Keratinocyte (primary cell): ENCODE measurements around the gene IL15RA. TPM values are rescaled to one million over a fixed set of nuclear protein-coding genes. Genes with fewer than 3 reads are reported as not detected.
A peak's percentile ranks its signal among the peaks of the same experiment; 100 is the strongest.

Source experiments
- DNase-seq: peaks from one replicate; pipeline ENCODE4 v3.0.0-alpha.2; 2011; ENCODE audit warnings: low read depth, missing footprints, low spot score
- FAIRE-seq: peaks from 2 replicates; lab custom pipeline; 2011; peaks lifted over from hg19 to GRCh38; lab: Jason Lieb, UNC
- H2AFZ ChIP-seq: 2 replicates; pipeline ENCODE4 v1.6.0; 2012; ENCODE audit warnings: low read length, control low read depth, inconsistent platforms; ENCODE audit not compliant: control insufficient read depth
- H3K27ac ChIP-seq: 2 replicates; pipeline ENCODE4 v1.5.1; 2011; ENCODE audit warnings: low read length; ENCODE audit not compliant: control insufficient read depth, insufficient read depth
- H3K27me3 ChIP-seq: 3 replicates; pipeline ENCODE4 v1.6.0; 2011; ENCODE audit warnings: low read length; ENCODE audit not compliant: control insufficient read depth, insufficient read depth; ENCODE audit errors: extremely low read depth
- H3K36me3 ChIP-seq, 2 experiments: 2 replicates in 1 of 2; 3 replicates in 1 of 2; pipeline ENCODE4 v1.5.1; 2011; ENCODE audit warnings: low read length in 2 of 2, mild to moderate bottlenecking in 1 of 2; ENCODE audit not compliant: control insufficient read depth in 2 of 2, insufficient read depth in 2 of 2; ENCODE audit errors: extremely low read depth in 1 of 2
- H3K4me1 ChIP-seq: 3 replicates; pipeline ENCODE4 v1.5.1; 2011; ENCODE audit warnings: low read length; ENCODE audit not compliant: control insufficient read depth, insufficient read depth; ENCODE audit errors: extremely low read depth
- H3K4me2 ChIP-seq: 3 replicates; pipeline ENCODE4 v1.6.0; 2011; ENCODE audit warnings: low read depth, low read length; ENCODE audit not compliant: control insufficient read depth, insufficient read depth; ENCODE audit errors: extremely low read depth
- H3K4me3 ChIP-seq, 3 experiments: fragments of 200-600 bp in 1 of 3; sonication (generic) in 1 of 3; 2 replicates in 2 of 3; 3 replicates in 1 of 3; pipeline ENCODE4 v1.5.1; 2011 to 2016; ENCODE audit warnings: low read length in 3 of 3, mild to moderate bottlenecking in 3 of 3, control low read depth in 2 of 3, inconsistent platforms in 1 of 3, low read depth in 1 of 3, mixed read lengths in 1 of 3, mixed run types in 1 of 3, moderate library complexity in 1 of 3; ENCODE audit not compliant: control insufficient read depth in 2 of 3, insufficient read depth in 2 of 3; ENCODE audit errors: extremely low read depth in 1 of 3
- H3K79me2 ChIP-seq: 2 replicates; pipeline ENCODE4 v1.6.0; 2012; ENCODE audit warnings: low read length; ENCODE audit not compliant: control insufficient read depth, insufficient read depth
- H3K9ac ChIP-seq: 3 replicates; pipeline ENCODE4 v1.6.0; 2011; ENCODE audit warnings: low read length; ENCODE audit not compliant: control insufficient read depth, insufficient read depth; ENCODE audit errors: extremely low read depth
- H3K9me1 ChIP-seq: 3 replicates; pipeline ENCODE4 v1.6.0; 2011; ENCODE audit warnings: low read length; ENCODE audit not compliant: control insufficient read depth, insufficient read depth; ENCODE audit errors: extremely low read depth
- H3K9me3 ChIP-seq: 2 replicates; pipeline ENCODE4 v1.5.1; 2012; ENCODE audit warnings: low read depth, low read length; ENCODE audit not compliant: control insufficient read depth
- H4K20me1 ChIP-seq: 3 replicates; pipeline ENCODE4 v1.6.0; 2011; ENCODE audit warnings: low read length; ENCODE audit not compliant: control insufficient read depth, insufficient read depth; ENCODE audit errors: extremely low read depth
- EZH2 ChIP-seq: IDR thresholded peaks from one replicate; pipeline ENCODE4 v1.6.1; 2012; ENCODE audit warnings: inconsistent platforms, mild to moderate bottlenecking, low read length, moderate library complexity
- dilution Hi-C: fragments of 300-500 bp; cut with MboI; formaldehyde crosslinking; loops from one replicate; pipeline ENCODE4 v1.7.0; 2020; ENCODE audit warnings: low sequenced_read_pairs; ENCODE audit not compliant: extremely low pct_ligation_motif_present
- polyA plus RNA-seq, 5 experiments: library from polyadenylated mRNA; depleted of rRNA in 3 of 5; stranded (reverse) in 3 of 5; stranded (forward) in 1 of 5; unstranded in 1 of 5; fragments of >200 nt; gene quantifications; 1 replicate in 1 of 5; 2 replicates in 3 of 5; 3 replicates in 1 of 5; pipeline versions ENCODE4 v1.2.1 to v1.2.3, GENCODE V29; 2011 to 2012; ENCODE audit warnings: missing spikeins in 2 of 5, low read depth in 1 of 5, low replicate concordance in 1 of 5
- TF ChIP-seq, protein P1 (sequence below), 3 experiments: IDR thresholded peaks in 1 of 3; conservative IDR thresholded peaks in 1 of 3; optimal IDR thresholded peaks in 1 of 3; 2 replicates in 2 of 3; 3 replicates in 1 of 3; pipeline versions ENCODE3 to v1.5.1; 2011; ENCODE audit warnings: low read length in 3 of 3, mild to moderate bottlenecking in 3 of 3, moderate library complexity in 2 of 3, control low read depth in 1 of 3, inconsistent platforms in 1 of 3; ENCODE audit not compliant: insufficient read depth in 2 of 3; ENCODE audit errors: extremely low read depth in 1 of 3

Gene IL15RA
- polyA plus RNA-seq, 1 donor (not counting 4 experiments of a cell fraction or from before 2014, with no cell fraction given) = 3.8 TPM

DNA sequence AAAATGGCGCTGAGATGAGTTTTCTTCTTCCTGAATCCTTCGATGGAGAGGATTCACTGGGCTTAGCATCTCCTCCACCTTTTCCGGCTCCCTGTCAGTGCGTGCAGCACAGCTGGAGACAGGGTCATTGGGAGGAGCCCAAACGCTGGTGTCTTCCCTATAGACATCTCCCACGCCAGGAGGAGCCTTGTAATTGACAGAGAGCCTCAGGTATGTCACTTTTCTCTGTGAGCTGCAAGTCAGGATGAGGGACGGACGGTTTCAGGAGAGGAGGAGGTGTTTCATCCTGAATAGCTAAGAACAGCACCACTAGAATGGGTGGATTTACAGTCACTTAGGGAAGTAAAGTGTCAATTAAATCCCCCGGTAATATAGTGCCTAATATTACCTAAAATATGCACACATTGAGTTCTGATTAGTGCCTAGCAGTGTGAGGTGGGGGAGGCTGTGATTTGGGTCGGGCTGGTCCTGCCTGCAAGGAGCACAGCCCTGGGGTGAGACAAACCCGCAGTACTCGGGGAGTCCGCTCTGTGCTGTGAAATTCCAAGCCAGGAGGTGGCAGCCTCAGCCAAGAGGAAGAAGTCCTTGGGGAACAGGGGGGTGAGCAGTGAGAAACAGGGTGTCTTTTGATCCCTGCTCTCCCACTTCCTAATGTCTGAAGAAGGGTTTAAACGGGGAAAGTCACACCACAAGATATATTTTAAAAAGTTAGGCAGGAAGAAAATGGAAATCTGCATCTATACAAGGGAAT is 28.2 kb downstream of the IL15RA start:
- no peaks in the 10 kb centered on the region for H3K9me1 ChIP-seq
- no peaks in the 10 kb centered on the region for H3K36me3 ChIP-seq
- TF ChIP-seq EZH2 = no peak
- TF ChIP-seq, protein P1, sequence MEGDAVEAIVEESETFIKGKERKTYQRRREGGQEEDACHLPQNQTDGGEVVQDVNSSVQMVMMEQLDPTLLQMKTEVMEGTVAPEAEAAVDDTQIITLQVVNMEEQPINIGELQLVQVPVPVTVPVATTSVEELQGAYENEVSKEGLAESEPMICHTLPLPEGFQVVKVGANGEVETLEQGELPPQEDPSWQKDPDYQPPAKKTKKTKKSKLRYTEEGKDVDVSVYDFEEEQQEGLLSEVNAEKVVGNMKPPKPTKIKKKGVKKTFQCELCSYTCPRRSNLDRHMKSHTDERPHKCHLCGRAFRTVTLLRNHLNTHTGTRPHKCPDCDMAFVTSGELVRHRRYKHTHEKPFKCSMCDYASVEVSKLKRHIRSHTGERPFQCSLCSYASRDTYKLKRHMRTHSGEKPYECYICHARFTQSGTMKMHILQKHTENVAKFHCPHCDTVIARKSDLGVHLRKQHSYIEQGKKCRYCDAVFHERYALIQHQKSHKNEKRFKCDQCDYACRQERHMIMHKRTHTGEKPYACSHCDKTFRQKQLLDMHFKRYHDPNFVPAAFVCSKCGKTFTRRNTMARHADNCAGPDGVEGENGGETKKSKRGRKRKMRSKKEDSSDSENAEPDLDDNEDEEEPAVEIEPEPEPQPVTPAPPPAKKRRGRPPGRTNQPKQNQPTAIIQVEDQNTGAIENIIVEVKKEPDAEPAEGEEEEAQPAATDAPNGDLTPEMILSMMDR (optimal IDR thresholded peaks at IDR 0.05 in 1 of 3, IDR thresholded peaks at IDR 0.05 in 1 of 3, conservative IDR thresholded peaks at IDR 0.05 in 1 of 3; ENCODE audit: extremely low read depth in 1 of 3, insufficient read depth in 2 of 3, low read length in 3 of 3) = peak; percentile 67 to 91 (median 69)
- peak overlapping the region; percentile 41 for H3K4me2 ChIP-seq
- H4K20me1 ChIP-seq = no peaks in the 10 kb centered on the region
- H3K4me1 ChIP-seq = peaks cover 40% of the 10 kb centered on the region
- H3K27me3 ChIP-seq = no peaks in the 10 kb centered on the region
- no peaks in the 10 kb centered on the region for H3K79me2 ChIP-seq
- H3K27ac ChIP-seq = no peak overlapping the region
- no peak overlapping the region for H3K4me3 ChIP-seq
- H2AFZ ChIP-seq = peak overlapping the region; percentile 12
- no peaks in the 10 kb centered on the region for H3K9me3 ChIP-seq
- no peak overlapping the region for H3K9ac ChIP-seq
- dilution Hi-C loops = no loop called here
- FAIRE-seq (peak; percentile 63), DNase-seq (no peak)

DNA sequence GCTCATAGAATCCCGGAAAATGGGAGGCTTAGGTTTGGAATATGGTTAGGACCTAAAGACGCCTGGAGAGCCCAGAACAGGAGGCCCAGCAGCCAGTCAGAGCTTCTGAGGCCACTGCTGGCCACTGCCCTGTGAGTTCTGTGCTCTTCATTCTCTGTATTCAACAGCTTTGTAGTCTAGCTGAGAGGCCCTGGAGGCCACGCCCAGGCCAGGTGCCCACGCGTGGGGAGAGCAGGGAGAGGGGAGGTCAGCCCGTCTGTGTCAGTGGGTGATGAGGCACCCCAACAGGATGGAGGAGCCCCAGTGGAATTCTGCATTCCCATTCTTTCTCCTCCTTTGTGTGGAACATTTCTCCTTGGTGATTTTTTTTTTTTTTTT is 29.1 kb downstream of the IL15RA start:
- Histone ChIP-seq H4K20me1 (no peaks in the 10 kb centered on the region), H3K27me3 (no peaks in the 10 kb centered on the region), H2AFZ (no peak overlapping the region), H3K4me3 (no peak overlapping the region), H3K4me2 (no peak overlapping the region), H3K79me2 (no peaks in the 10 kb centered on the region), H3K36me3 (no peaks in the 10 kb centered on the region), H3K9ac (no peak overlapping the region), H3K9me3 (no peaks in the 10 kb centered on the region), H3K27ac (no peak overlapping the region), H3K4me1 (peaks cover 42% of the 10 kb centered on the region), H3K9me1 (no peaks in the 10 kb centered on the region)
- DNase-seq = no peak
- FAIRE-seq = no peak
- dilution Hi-C loops = no loop called here
- TF ChIP-seq EZH2 = no peak
- TF ChIP-seq, protein P1 (optimal IDR thresholded peaks at IDR 0.05 in 1 of 3, IDR thresholded peaks at IDR 0.05 in 1 of 3, conservative IDR thresholded peaks at IDR 0.05 in 1 of 3; ENCODE audit: extremely low read depth in 1 of 3, insufficient read depth in 2 of 3, low read length in 3 of 3) = no peak
